Activated CD4-positive, alpha-beta T cell treated with anti-CD3 and anti-CD28 coated beads, Interleukin-2, amount 50 U/mL, for 24 hours (primary cell): Measurements from ENCODE around the gene GEMIN8.

ENCODE experiments used
- DNase-seq, 2 donors: peaks; one replicate each; pipeline ENCODE4 v3.0.0-alpha.2; 2020; ENCODE audit warnings: low read depth in 1 of 2, low spot score in 1 of 2

The GEMIN8 gene

GRCh38 chrX:14015941-14016340 lies 13.8 kb downstream of the GEMIN8 start:
- DNase-seq: no peak

DNA sequence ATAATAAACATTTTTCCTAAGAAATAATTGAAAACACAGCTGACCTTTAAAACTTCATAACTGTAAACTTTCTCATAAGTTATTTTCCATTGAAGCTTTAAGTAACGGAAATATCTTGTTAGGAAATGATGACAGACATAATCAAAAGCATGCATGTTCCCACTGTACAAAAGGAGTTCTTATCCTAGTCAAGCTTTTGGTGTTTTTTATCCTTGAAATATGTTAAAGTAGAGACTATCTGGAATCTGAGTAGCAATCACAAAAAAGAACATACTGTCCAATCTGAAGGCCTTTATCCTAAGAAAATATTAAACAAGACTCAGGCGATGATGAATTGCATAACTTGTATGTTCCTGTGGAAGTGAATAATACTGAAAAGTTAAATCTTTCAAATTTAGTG lies 14.4 kb downstream of the GEMIN8 start:
- no peak for DNase-seq

GRCh38 chrX:14014526-14014925 lies 15.2 kb downstream of the GEMIN8 start:
- no peak for DNase-seq

DNA sequence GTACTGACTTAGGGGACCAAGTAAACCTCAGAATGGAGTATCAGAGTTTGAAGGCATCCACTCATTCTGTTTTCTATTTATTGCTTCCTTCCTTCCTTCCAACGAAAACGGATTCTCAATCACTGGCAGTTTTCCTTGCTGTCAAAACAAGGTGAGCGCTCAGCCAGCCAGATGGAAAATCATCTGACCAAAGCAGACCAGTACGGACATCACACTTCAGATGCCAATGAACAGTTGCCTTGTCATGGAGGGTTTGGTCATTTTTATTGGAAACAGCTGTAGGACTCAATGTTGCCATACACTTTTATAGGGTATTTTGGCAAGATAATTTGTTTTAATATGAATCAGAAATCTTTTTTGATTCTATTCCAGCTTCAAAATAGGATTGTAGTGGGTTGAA lies 16.6 kb downstream of the GEMIN8 start:
- DNase-seq: no peak

- DNase-seq: no peak
These were observed 19.1 kb downstream of the GEMIN8 start for GRCh38 chrX:14010566-14010965.

- no peak for DNase-seq
These were observed 23.2 kb downstream of the GEMIN8 start for GRCh38 chrX:14006540-14006939.

DNA sequence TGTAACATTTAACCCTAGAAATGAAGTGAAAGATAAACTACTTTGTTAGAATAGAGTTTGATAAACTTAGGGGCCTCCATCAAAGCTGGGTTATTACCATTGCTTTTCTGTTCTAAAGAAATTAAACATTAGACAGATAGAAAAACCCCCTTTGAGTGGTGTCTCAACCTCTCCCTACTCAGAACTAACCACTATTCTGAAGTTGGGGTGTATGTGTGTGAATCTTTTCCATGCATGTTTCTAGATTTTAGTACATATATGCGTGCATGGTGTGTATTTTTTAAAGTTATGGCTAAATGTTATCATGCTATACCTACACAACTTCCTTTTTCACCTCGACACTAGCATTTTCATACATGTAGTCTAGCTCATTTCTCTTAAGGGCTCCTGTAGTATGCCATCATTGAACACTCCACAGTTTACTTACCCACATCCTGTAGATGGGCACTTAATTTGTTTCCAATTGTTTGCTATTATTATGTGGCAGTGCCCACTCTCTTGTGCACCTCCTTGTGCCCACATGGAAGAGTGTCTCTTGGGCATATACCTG lies 25.7 kb downstream of the GEMIN8 start:
- DNase-seq: no peak

DNA sequence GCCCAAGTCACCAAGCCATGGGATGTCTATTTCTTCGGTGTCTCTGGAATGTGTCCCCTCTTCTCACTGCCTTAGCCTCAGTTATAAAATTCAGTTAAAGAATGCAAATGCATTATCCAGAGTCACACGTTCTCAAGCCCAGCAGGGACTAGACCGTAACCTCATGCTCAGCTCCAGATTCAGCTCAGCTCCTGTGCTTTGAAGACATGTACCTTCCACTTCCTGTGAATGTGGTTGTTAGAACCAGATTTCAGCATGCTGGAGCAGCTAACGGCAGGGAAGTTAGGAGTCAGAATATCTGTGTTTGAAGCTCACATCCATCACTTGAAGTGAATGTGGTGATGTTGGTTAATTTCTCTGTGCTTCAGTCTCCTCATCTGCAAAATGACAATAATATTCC lies 26.7 kb downstream of the GEMIN8 start:
- DNase-seq: no peak

GRCh38 chrX:13996650-13997049 lies 33.0 kb downstream of the GEMIN8 start:
- no peak for DNase-seq

DNA sequence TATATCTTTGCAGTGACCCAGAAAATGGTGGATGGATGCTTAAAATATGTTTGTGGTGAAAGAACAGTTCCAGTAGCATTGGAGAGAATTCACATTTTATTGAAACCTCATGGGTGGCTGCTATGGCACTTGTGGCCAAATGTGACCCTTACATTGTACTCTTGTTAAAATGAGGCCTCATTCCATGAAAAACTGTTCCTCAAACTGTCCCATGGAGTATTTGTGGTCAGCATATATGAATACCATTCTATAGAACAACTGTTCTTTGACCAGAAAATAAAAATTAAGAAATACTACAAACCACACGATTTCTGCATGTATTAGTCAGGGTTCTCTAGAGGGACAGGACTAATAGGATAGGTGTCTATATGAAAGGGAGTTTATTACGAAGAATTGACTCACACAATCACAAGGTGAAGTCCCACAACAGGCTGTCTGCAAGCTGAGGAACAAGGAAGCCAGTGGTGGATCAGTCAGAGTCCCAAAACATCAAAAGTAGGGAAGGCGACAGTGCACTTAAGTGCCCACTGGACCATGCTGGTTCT lies 35.1 kb downstream of the GEMIN8 start:
- no peak for DNase-seq

DNA sequence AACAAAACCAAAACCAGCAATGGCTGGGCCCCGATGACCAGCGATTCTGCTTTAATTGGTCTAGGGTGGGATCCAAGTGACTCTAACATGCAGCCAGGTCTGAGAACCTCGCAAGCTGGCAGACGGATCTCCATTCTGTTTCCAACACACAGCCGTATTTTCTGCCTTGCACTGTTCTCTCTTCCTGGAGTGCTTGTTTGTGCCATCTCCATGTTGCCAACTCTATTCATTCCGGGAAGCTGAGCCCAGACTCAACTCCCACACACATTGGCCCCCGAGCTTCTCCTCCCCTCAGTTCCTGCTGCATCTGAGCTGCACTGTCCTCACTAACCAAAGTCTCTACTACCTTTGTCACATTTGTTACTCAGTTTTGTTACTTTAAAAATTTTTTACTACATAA lies 35.6 kb downstream of the GEMIN8 start:
- DNase-seq: no peak

DNA sequence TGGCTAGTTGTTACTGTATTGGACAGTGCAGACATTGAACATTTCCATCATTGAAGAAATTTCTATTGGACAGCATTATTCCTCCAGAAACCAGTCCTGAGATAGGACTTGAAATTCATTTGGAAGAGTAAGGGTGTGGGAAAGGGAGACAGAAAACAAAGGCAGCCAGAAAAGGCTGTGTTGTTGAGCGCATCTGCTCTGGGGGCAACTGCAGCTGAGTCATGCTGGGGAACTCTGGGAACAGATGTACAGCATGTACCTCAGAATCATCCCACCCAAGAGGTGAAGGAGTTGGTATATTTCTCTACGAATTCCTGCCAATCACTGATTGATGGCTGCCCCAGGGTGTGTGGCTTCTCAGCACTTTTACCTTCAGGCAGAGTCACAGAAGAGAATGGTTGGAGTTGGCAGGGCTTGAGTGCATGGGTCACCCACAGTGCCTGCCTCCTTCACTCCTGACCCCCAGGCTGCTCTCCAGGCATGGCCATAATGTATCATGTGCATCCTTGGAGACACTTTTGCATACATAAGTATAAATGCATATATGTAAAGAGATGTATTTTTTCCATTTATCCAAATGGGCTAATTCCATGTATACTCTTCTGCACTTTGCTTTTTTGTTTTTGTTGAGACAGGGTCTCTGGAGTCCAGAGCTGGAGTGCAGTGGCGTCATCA lies 39.4 kb downstream of the GEMIN8 start:
- no peak for DNase-seq

GRCh38 chrX:13985697-13986435 lies 43.8 kb downstream of the GEMIN8 start:
- no peak for DNase-seq

DNA sequence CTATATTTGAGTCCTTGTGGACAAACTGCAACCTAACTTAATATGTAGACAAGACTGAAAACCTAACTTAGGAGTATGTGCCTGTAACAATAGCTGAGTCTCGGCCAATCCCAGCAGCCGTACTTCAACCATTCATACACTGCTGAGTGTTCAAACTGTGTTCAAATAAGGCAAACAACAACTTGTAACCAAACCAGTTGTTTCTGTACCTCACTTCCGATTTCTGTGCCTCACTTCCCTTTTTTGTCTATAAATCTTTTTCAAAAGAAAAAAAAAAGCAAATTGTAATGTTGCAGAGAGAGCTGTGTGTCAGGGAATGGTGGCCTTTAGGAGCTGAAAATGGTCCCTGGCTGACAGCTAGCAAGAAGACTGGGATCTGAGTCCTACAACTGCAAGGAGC lies 46.0 kb downstream of the GEMIN8 start:
- DNase-seq: no peak

DNA sequence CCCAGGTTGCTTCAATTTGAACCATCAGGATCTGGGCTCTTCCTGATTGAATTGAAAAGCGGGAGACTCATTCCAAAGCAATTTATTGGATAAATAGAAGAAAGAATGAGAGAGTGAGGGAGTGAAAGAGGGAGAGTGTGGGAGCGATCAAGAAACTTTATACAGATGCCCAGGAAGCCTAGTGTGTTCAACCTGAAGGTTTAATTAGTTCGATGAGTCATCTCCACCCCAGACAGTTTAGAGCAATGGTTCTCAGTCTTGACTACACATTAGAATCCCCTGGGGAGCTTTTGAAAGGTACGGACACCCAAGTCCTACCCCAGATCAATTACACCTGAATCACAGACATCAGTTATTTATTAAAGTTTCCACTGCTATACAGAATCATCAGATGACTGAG lies 61.5 kb downstream of the GEMIN8 start:
- DNase-seq: no peak

GRCh38 chrX:13967636-13968035 lies 62.1 kb downstream of the GEMIN8 start:
- DNase-seq: no peak

GRCh38 chrX:13966793-13967125 lies 62.9 kb downstream of the GEMIN8 start:
- no peak for DNase-seq

DNA sequence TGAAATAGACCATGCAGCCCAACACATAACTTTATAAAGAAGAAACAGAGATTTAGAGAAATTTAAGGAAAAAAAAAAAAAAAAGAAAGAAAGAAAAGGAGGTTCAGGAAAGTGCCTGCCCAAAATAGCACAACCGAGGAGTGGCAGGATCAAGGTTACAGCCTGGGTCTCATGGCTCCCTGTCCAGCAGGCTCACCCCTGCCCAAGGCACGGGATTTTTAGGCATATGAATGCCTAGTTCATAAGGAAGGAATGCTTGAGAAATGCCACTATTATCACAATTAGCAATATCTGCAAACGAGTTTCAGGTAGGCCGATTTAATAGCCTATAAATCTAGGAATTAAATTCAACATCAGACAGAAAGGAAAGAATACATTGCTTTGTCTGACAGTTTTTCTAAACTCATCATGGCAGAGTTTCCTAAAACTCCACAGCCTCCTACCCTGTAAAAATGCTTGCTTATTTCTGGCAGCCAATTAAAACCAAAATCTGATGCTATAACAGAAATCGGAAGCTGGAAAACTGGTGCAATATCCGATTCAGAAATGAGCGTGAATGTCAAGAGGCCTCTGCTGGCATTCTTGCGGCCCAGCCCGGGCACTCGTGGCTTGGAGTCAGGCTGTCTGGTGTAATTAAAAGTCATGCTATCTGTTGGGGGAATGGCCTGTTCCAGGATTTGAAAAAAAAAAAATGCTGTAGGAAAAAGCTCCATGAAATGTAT lies 63.5 kb downstream of the GEMIN8 start:
- no peak for DNase-seq

- no peak for DNase-seq
These were observed 64.2 kb downstream of the GEMIN8 start for GRCh38 chrX:13965531-13965930.

- DNase-seq: no peak
These were observed 72.7 kb downstream of the GEMIN8 start for GRCh38 chrX:13956998-13957397.
